Measurements from ENCODE around the gene FLAD1.

DNA sequence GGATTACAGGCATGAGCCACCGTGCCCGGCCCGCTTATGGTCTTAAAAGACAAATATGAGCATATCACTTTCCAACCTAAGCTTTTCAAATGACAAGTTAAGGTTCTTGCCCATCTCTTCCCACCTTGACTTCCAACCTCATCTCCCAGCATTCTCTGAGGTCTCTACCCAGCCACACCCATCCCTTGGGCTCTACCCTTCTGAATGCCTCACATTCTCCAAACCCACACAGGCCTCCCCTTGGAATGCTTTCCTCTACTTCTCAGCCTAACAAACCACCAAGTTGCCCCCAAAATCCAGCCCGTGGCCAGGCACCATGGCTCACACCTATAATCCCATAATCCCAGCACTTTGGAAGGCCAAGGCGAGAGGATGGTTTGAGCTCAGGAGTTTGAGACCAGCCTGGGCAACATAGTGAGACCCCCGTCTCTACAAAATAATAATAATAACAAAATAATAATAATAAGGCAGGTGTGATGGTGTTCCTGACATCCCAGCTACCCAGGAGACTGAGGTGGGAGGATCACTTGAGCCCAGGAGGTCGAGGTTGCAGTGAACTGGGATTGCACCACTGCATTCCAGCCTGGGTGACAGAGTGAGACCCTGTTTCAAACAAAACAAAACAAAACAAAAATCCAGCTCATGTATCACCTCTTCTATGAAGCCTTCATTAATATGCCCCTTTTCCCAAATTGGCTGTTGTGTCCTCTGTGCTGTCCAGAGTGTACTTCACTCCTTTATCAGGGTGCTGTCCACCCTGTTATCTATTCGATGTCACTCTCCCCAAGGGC lies 39.2 kb downstream of the FLAD1 start:
- TF ChIP-seq POLR2A (IDR thresholded peaks at IDR 0.05) (no peak), CTCF (IDR thresholded peaks at IDR 0.05) (no peak)

All from heart left ventricle (tissue), 13 donors.